Calu3 (cell line): Measurements from ENCODE around the gene STK39. TPM values are rescaled to one million over a fixed set of nuclear protein-coding genes. Genes with fewer than 3 reads are reported as not detected.

Source experiments
- BruUV-seq: library from RNA; stranded (reverse); fragments of 400-500 nt; replicated peaks from 2 replicates; lab custom pipeline; 2021; lab: Mats Ljungman, UMichigan
- CTCF ChIA-PET: fragments of 300-600 bp; sonication (Branson Sonifier 250); formaldehyde crosslinking; loops from one replicate; lab custom pipeline; 2022; ENCODE audit warnings: antibody characterized with exemption; lab: Charles Lee
- DNase-seq: peaks from one replicate; pipeline ENCODE4 v3.0.0; 2022
- H3K27ac Mint-ChIP-seq: one replicate; pipeline ENCODE4 v1.8.0; 2022; ENCODE audit warnings: mixed read lengths; ENCODE audit not compliant: unreplicated experiment
- H3K27me3 Mint-ChIP-seq: one replicate; pipeline ENCODE4 v1.8.0; 2022; ENCODE audit warnings: mixed read lengths; ENCODE audit not compliant: unreplicated experiment
- H3K36me3 Mint-ChIP-seq: one replicate; pipeline ENCODE4 v1.8.0; 2022; ENCODE audit warnings: mild to moderate bottlenecking, moderate library complexity, mixed read lengths; ENCODE audit not compliant: insufficient read depth, unreplicated experiment
- H3K4me1 Mint-ChIP-seq: one replicate; pipeline ENCODE4 v1.8.0; 2022; ENCODE audit warnings: mild to moderate bottlenecking, low read depth, mixed read lengths; ENCODE audit not compliant: unreplicated experiment
- H3K4me3 Mint-ChIP-seq: one replicate; pipeline ENCODE4 v1.8.0; 2022; ENCODE audit warnings: mild to moderate bottlenecking, low read depth, moderate library complexity, mixed read lengths; ENCODE audit not compliant: unreplicated experiment
- H3K9me3 Mint-ChIP-seq: one replicate; pipeline ENCODE4 v1.8.0; 2022; ENCODE audit warnings: low read depth, mixed read lengths; ENCODE audit not compliant: unreplicated experiment
- CTCF ChIP-seq: fragments of 200-600 bp; IDR thresholded peaks from one replicate; pipeline ENCODE4 v1.8.0; 2022; ENCODE audit warnings: antibody characterized with exemption; ENCODE audit not compliant: unreplicated experiment
- intact Hi-C: fragments of 100-400 bp; cut with micrococcal nuclease; formaldehyde crosslinking; loops from one replicate; pipeline ENCODE4 v1.10.0; 2022; ENCODE audit not compliant: unreplicated experiment
- total RNA-seq: library from RNA; stranded (reverse); gene quantifications from 2 replicates; pipeline ENCODE4 v1.2.3, GENCODE V29; 2022

Gene STK39
- total RNA-seq, 1 experiment from 2014 or later, result 110 TPM

GRCh38 chr2:168255866-168256265 is 8.5 kb upstream of the STK39 start:
- no TSS peak for BruUV-seq
- H3K27me3 Mint-ChIP-seq, result no peaks in the 10 kb centered on the region
- no peak overlapping the region for H3K4me3 Mint-ChIP-seq
- no peak for TF ChIP-seq CTCF
- H3K27ac Mint-ChIP-seq, result no peak overlapping the region
- no peaks in the 10 kb centered on the region for H3K36me3 Mint-ChIP-seq
- intact Hi-C loops, result loop anchor here (2.0 kb wide), 1 partner anchor 81 kb away; no protein-coding TSS in a partner anchor
- CTCF ChIA-PET, result no interaction called here
- peaks cover 9% of the 10 kb centered on the region for H3K4me1 Mint-ChIP-seq
- no peak for DNase-seq
- H3K9me3 Mint-ChIP-seq, result peaks cover 7% of the 10 kb centered on the region

GRCh38 chr2:168255103-168255502 is 7.7 kb upstream of the STK39 start:
- Mint-ChIP-seq H3K9me3 (peaks cover 7% of the 10 kb centered on the region), H3K4me3 (no peak overlapping the region), H3K27me3 (no peaks in the 10 kb centered on the region), H3K36me3 (no peaks in the 10 kb centered on the region), H3K27ac (no peak overlapping the region), H3K4me1 (peaks cover 9% of the 10 kb centered on the region)
- CTCF ChIA-PET, result no interaction called here
- no TSS peak for BruUV-seq
- intact Hi-C loops, result loop anchor here (2.0 kb wide), 1 partner anchor 82 kb away; no protein-coding TSS in a partner anchor
- no peak for DNase-seq
- TF ChIP-seq CTCF, result no peak

- H3K4me1 Mint-ChIP-seq, result peaks cover 14% of the 10 kb centered on the region
- no peak overlapping the region for H3K4me3 Mint-ChIP-seq
- DNase-seq, result no peak
- H3K9me3 Mint-ChIP-seq, result peaks cover 7% of the 10 kb centered on the region
- H3K36me3 Mint-ChIP-seq, result no peaks in the 10 kb centered on the region
- intact Hi-C loops, result loop anchor here (2.0 kb wide), 1 partner anchor 82 kb away; no protein-coding TSS in a partner anchor
- CTCF ChIA-PET, result no interaction called here
- TF ChIP-seq CTCF, result no peak
- no TSS peak for BruUV-seq
- no peak overlapping the region for H3K27ac Mint-ChIP-seq
- H3K27me3 Mint-ChIP-seq, result no peaks in the 10 kb centered on the region
These were observed 7.0 kb upstream of the STK39 start for GRCh38 chr2:168254158-168254935.

GRCh38 chr2:168253379-168253778 is 6.0 kb upstream of the STK39 start:
- intact Hi-C loops, result no loop called here
- Mint-ChIP-seq H3K4me1 (peaks cover 24% of the 10 kb centered on the region), H3K36me3 (peaks cover 6% of the 10 kb centered on the region), H3K4me3 (no peak overlapping the region), H3K9me3 (peaks cover 2% of the 10 kb centered on the region), H3K27me3 (no peaks in the 10 kb centered on the region), H3K27ac (no peak overlapping the region)
- no peak for DNase-seq
- TF ChIP-seq CTCF, result no peak
- CTCF ChIA-PET, result interaction anchor here (0.6 kb wide), 1 partner anchor 46 kb away, joined by 3 read pairs; no protein-coding TSS in a partner anchor
- BruUV-seq, result no TSS peak
